Measurements from ENCODE around the gene HSPH1. TPM values are rescaled to one million over a fixed set of nuclear protein-coding genes. Genes with fewer than 3 reads are reported as not detected.

Gene HSPH1
- total RNA-seq, 1 donor from 2014 or later, result 122 TPM

GRCh38 chr13:31198519-31198918 is 36.8 kb upstream of the HSPH1 start:
- H3K36me3 Mint-ChIP-seq (ENCODE audit: insufficient read depth), result no peaks in the 10 kb centered on the region
- DNase-seq (ENCODE audit: low spot score, unreplicated experiment), result no peak
- peaks cover 10% of the 10 kb centered on the region for H3K27me3 Mint-ChIP-seq
- peaks cover 13% of the 10 kb centered on the region for H3K4me1 Mint-ChIP-seq (ENCODE audit: low read depth)
- H3K27ac Mint-ChIP-seq, result no peak overlapping the region
- no peak for TF ChIP-seq CTCF (IDR thresholded peaks at IDR 0.05; ENCODE audit: unreplicated experiment)
- no peak overlapping the region for H3K4me3 Mint-ChIP-seq (ENCODE audit: low read depth)
- H3K9me3 Mint-ChIP-seq (ENCODE audit: low read depth), result no peaks in the 10 kb centered on the region

DNA sequence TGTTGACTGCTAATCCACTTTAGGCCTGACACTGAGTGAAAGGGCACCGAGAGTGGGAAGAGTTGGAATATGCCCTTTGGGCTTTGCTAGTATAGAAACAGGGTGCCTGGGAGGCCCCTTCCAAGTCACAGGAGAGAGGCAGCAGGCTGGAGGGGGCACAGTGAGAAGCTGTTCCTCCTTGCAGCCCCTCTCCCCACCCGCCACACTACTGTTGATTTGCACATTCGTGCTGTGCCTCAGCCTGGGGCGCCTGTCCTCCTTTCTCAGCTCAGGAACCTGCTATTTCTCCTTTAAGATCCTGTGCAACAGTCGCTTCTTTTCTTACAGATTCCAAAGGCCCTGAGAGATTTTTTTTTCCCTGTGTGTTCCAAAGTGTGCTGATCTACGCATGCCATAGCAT is 35.3 kb upstream of the HSPH1 start:
- Mint-ChIP-seq H3K4me3 (ENCODE audit: low read depth) (no peak overlapping the region), H3K4me1 (ENCODE audit: low read depth) (peaks cover 13% of the 10 kb centered on the region), H3K36me3 (ENCODE audit: insufficient read depth) (no peaks in the 10 kb centered on the region), H3K27ac (no peak overlapping the region), H3K27me3 (peaks cover 15% of the 10 kb centered on the region), H3K9me3 (ENCODE audit: low read depth) (no peaks in the 10 kb centered on the region)
- TF ChIP-seq CTCF (IDR thresholded peaks at IDR 0.05; ENCODE audit: unreplicated experiment), result no peak
- no peak for DNase-seq (ENCODE audit: low spot score, unreplicated experiment)

DNA sequence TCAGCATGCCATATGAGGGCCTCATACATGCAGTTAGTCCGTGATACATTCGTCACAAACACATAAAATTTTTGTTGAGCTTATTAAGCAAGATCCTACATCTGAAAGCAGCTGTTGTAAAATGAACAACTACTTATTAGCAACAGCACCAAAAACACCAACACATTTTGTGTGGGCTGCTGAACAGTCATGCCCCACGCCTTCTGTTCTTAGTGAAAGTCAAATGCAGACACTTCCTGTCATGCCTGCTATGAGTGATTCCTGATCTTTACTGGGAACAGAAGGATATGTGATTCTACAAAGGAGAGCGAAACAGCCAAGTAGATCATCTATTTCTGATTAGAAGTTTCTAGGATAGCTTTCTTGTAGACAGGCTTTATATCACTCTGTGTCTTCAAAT is 33.9 kb upstream of the HSPH1 start:
- no peak for TF ChIP-seq CTCF (IDR thresholded peaks at IDR 0.05; ENCODE audit: unreplicated experiment)
- DNase-seq (ENCODE audit: low spot score, unreplicated experiment), result no peak
- H3K4me3 Mint-ChIP-seq (ENCODE audit: low read depth), result no peak overlapping the region
- H3K27ac Mint-ChIP-seq, result no peak overlapping the region
- H3K27me3 Mint-ChIP-seq, result peaks cover 20% of the 10 kb centered on the region
- H3K9me3 Mint-ChIP-seq (ENCODE audit: low read depth), result no peaks in the 10 kb centered on the region
- peaks cover 7% of the 10 kb centered on the region for H3K4me1 Mint-ChIP-seq (ENCODE audit: low read depth)
- no peaks in the 10 kb centered on the region for H3K36me3 Mint-ChIP-seq (ENCODE audit: insufficient read depth)

DNA sequence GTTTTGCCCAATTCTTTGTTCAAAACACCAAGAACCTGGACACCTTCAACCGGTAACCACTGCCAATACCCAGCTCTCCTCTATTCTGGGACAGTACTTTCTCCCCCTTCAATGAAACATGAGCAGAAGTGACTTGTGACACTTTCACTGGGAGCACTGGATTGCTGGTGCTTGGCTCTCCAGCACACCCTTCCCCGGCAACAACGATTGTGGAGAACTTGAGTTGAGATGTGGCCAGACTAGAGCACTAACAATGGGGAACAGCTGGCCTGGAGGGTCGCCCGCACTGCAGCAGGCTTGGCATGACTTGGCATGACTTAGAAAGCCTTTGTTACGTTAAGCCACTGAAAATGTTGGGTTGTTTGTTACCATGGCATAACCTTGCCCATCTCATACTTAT is 30.6 kb upstream of the HSPH1 start:
- Mint-ChIP-seq H3K4me3 (ENCODE audit: low read depth) (no peak overlapping the region), H3K36me3 (ENCODE audit: insufficient read depth) (no peaks in the 10 kb centered on the region), H3K27me3 (peaks cover 28% of the 10 kb centered on the region), H3K4me1 (ENCODE audit: low read depth) (no peaks in the 10 kb centered on the region), H3K27ac (no peak overlapping the region), H3K9me3 (ENCODE audit: low read depth) (peaks cover 3% of the 10 kb centered on the region)
- TF ChIP-seq CTCF (IDR thresholded peaks at IDR 0.05; ENCODE audit: unreplicated experiment), result no peak
- no peak for DNase-seq (ENCODE audit: low spot score, unreplicated experiment)

DNA sequence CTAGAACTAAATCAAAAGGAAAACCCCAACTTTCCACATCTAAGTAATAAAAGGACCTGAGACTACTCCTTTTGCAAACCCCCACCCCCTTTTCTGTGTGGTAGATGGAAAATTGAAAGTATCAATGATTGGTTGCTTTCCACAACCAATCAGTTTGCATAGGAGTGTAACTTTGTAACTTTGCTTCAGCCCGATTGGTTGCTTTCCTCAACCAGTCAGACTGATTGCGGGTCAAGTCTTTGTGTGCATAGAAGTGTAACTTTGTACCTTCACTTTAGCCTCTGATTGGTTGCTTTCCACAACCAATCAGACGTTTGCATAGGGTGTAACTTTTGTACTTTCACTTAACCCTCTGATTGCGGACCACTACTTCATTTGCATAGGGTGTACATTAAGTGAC is 30.0 kb upstream of the HSPH1 start:
- no peaks in the 10 kb centered on the region for H3K4me1 Mint-ChIP-seq (ENCODE audit: low read depth)
- no peak overlapping the region for H3K27ac Mint-ChIP-seq

More for the DNA sequence above, 30.0 kb upstream of the HSPH1 start:
- Mint-ChIP-seq H3K27me3 (peaks cover 28% of the 10 kb centered on the region), H3K9me3 (ENCODE audit: low read depth) (peaks cover 3% of the 10 kb centered on the region), H3K36me3 (ENCODE audit: insufficient read depth) (no peaks in the 10 kb centered on the region), H3K4me3 (ENCODE audit: low read depth) (no peak overlapping the region)
- no peak for DNase-seq (ENCODE audit: low spot score, unreplicated experiment)
- no peak for TF ChIP-seq CTCF (IDR thresholded peaks at IDR 0.05; ENCODE audit: unreplicated experiment)
